K562 (cell line): Measurements from ENCODE around the gene DNAJC6. TPM values are rescaled to one million over a fixed set of nuclear protein-coding genes. Genes with fewer than 3 reads are reported as not detected.

Experiments
- ATAC-seq: fragments of 200-7000 bp; cut with Tn5 transposase; 3 replicates; pipeline ENCODE4 v1.9.1; 2020; ENCODE audit warnings: moderate library complexity
- BruUV-seq: library from RNA; stranded (reverse); fragments of 400-500 nt; replicated peaks from 2 replicates; lab custom pipeline; 2021; lab: Mats Ljungman, UMichigan
- CTCF ChIA-PET: fragments of 300-600 bp; formaldehyde crosslinking; extraction: SDS; loops from one replicate; lab custom pipeline; 2021; ENCODE audit warnings: low intra/inter-chr PET ratio; lab: Yijun Ruan, JAX
- POLR2A ChIA-PET: fragments of 300-600, 350-650 bp; sonication (Branson Sonifier 250); formaldehyde crosslinking; extraction: SDS; loops from one replicate; lab custom pipeline; 2021; ENCODE audit warnings: antibody characterized with exemption, inconsistent platforms; lab: Yijun Ruan, JAX
- DNase-seq, 4 experiments: peaks; one replicate each; pipeline versions ENCODE4 v3.0.0 to v3.0.0-alpha.2; 2011 to 2018; ENCODE audit warnings: low spot score in 3 of 4, mixed read lengths in 3 of 4; ENCODE audit errors: extremely low read depth in 1 of 4
- FAIRE-seq: peaks from 2 replicates; lab custom pipeline; 2011; peaks lifted over from hg19 to GRCh38; lab: Jason Lieb, UNC
- H2AFZ ChIP-seq: 2 replicates; pipeline ENCODE4 v1.6.0; 2011; ENCODE audit warnings: low read depth, low read length, control low read depth, inconsistent platforms
- H3K27ac ChIP-seq: fragments of 200-600 bp; 3 replicates; pipeline ENCODE4 v1.8.0; 2011; ENCODE audit warnings: low read depth, mild to moderate bottlenecking, control low read depth, inconsistent platforms, low read length, moderate library complexity, mixed read lengths; ENCODE audit errors: extremely low read depth
- H3K27me3 ChIP-seq, 2 experiments: fragments of 300-600 bp in 1 of 2; 2 replicates in 1 of 2; 3 replicates in 1 of 2; pipeline versions ENCODE4 v1.6.0 to v1.8.0; 2011; ENCODE audit warnings: inconsistent platforms in 2 of 2, low read length in 2 of 2, mild to moderate bottlenecking in 1 of 2, mixed read lengths in 1 of 2, moderate library complexity in 1 of 2; ENCODE audit not compliant: control insufficient read depth in 2 of 2, insufficient read depth in 2 of 2
- H3K36me3 ChIP-seq: fragments of 300-600 bp; 3 replicates; pipeline ENCODE4 v1.8.0; 2011; ENCODE audit warnings: mild to moderate bottlenecking, low read length, inconsistent platforms; ENCODE audit not compliant: control insufficient read depth, insufficient read depth
- H3K4me1 ChIP-seq, 2 experiments: fragments of 200-600 bp in 1 of 2; replicated peaks in 1 of 2; 2 replicates in 1 of 2; 3 replicates in 1 of 2; pipeline versions ENCODE4 v1.5.1 to v1.8.0; 2011; ENCODE audit warnings: inconsistent platforms in 2 of 2, low read length in 2 of 2, mild to moderate bottlenecking in 1 of 2, mixed read lengths in 1 of 2, moderate library complexity in 1 of 2; ENCODE audit not compliant: control insufficient read depth in 2 of 2, insufficient read depth in 2 of 2
- H3K4me2 ChIP-seq: 2 replicates; pipeline ENCODE4 v1.6.1; 2011; ENCODE audit warnings: low read length, control low read depth, inconsistent platforms, mixed read lengths; ENCODE audit not compliant: insufficient read depth
- H3K4me3 ChIP-seq: fragments of 200-600 bp; sonication (generic), shearing (Covaris generic); 2 replicates; pipeline ENCODE4 v1.5.1; 2016; ENCODE audit warnings: control low read depth, inconsistent platforms
- H3K79me2 ChIP-seq: fragments of 200-600 bp; 3 replicates; pipeline ENCODE4 v1.8.0; 2011; ENCODE audit warnings: low read length, inconsistent platforms; ENCODE audit not compliant: control insufficient read depth, insufficient read depth
- H3K9ac ChIP-seq, 2 experiments: 2 replicates each; pipeline versions ENCODE4 v1.6.0 to v1.6.1; 2011; ENCODE audit warnings: low read depth in 2 of 2, low read length in 2 of 2, control low read depth in 1 of 2, inconsistent platforms in 1 of 2, mild to moderate bottlenecking in 1 of 2, mixed read lengths in 1 of 2; ENCODE audit not compliant: insufficient read depth in 1 of 2
- H3K9me1 ChIP-seq: one replicate; pipeline ENCODE4 v1.6.0; 2011; ENCODE audit warnings: inconsistent platforms, mild to moderate bottlenecking, low read length, moderate library complexity; ENCODE audit not compliant: control insufficient read depth, insufficient read depth
- H3K9me3 ChIP-seq: replicated peaks from 2 replicates; pipeline ENCODE4 v1.5.1; 2011; ENCODE audit warnings: low read depth, low read length, inconsistent platforms; ENCODE audit not compliant: control insufficient read depth, insufficient read depth
- H4K20me1 ChIP-seq: replicated peaks from 2 replicates; pipeline ENCODE4 v1.6.1; 2011; ENCODE audit warnings: low read length, inconsistent platforms, mixed read lengths; ENCODE audit not compliant: control insufficient read depth, insufficient read depth
- ATF1 ChIP-seq, 2 experiments: fragments of 450-650 bp in 1 of 2; IDR thresholded peaks; 2 replicates each; pipeline ENCODE4 v1.6.1; 2016; ENCODE audit warnings: missing compliant biosample characterization in 1 of 2, missing genetic modification characterization in 1 of 2
- FOXJ2 ChIP-seq: fragments of 200-800 bp; sonication (Bioruptor generic); IDR thresholded peaks from 2 replicates; pipeline ENCODE4 v1.6.1; 2016; ENCODE audit warnings: missing genetic modification characterization, missing compliant biosample characterization
- FOXK2 ChIP-seq, 2 experiments: fragments of 450-650 bp; IDR thresholded peaks in 1 of 2; conservative IDR thresholded peaks in 1 of 2; 2 replicates each; pipeline ENCODE4 v1.6.1; 2016; ENCODE audit warnings: low read depth in 2 of 2, mild to moderate bottlenecking in 1 of 2
- HLTF ChIP-seq: fragments of 450-650 bp; IDR thresholded peaks from 2 replicates; pipeline ENCODE4 v1.6.1; 2016
- KDM1A ChIP-seq, 2 experiments: fragments of 450-650 bp; IDR thresholded peaks; 2 replicates each; pipeline ENCODE4 v1.6.1; 2016; ENCODE audit warnings: mild to moderate bottlenecking in 2 of 2
- MAZ ChIP-seq, 2 experiments: fragments of 450-650 bp in 1 of 2; sonication (generic) in 1 of 2; formaldehyde crosslinking; IDR thresholded peaks in 1 of 2; conservative IDR thresholded peaks in 1 of 2; 2 replicates each; pipeline versions ENCODE4 v1.4.0 to v1.5.0; 2020; ENCODE audit warnings: mild to moderate bottlenecking in 1 of 2, missing genetic modification reagents in 1 of 2
- NCOA2 ChIP-seq, 2 experiments: fragments of 450-650 bp; IDR thresholded peaks; 2 replicates each; pipeline ENCODE4 v1.6.1; 2018; ENCODE audit warnings: mild to moderate bottlenecking in 2 of 2, moderate library complexity in 1 of 2; ENCODE audit not compliant: partially characterized antibody in 2 of 2
- NR2C2 ChIP-seq, 2 experiments: fragments of 200-800 bp in 1 of 2; sonication (Bioruptor generic) in 1 of 2; sonication (generic) in 1 of 2; formaldehyde crosslinking in 1 of 2; IDR thresholded peaks; 2 replicates each; pipeline versions ENCODE4 v1.6.1 to v1.8.0; 2016 to 2022; ENCODE audit warnings: mild to moderate bottlenecking in 1 of 2, missing compliant biosample characterization in 1 of 2, missing genetic modification characterization in 1 of 2, missing genetic modification reagents in 1 of 2
- OTX1 ChIP-seq: fragments of 450-650 bp; formaldehyde crosslinking; IDR thresholded peaks from 2 replicates; pipeline ENCODE4 v1.4.0; 2022; ENCODE audit warnings: mild to moderate bottlenecking
- PHB2 ChIP-seq: fragments of 450-650 bp; IDR thresholded peaks from 2 replicates; pipeline ENCODE4 v1.6.1; 2017; ENCODE audit warnings: low read depth
- ZBED1 ChIP-seq: IDR thresholded peaks from 2 replicates; pipeline ENCODE4 v1.6.1; 2014
- ZNF324 ChIP-seq: fragments of 250-450 bp; sonication (Bioruptor Pico); IDR thresholded peaks from 2 replicates; pipeline ENCODE4 v1.4.0; 2020; ENCODE audit warnings: mild to moderate bottlenecking
- ZNF444 ChIP-seq: fragments of 250-450 bp; sonication (Bioruptor Pico); IDR thresholded peaks from 2 replicates; pipeline ENCODE4 v1.4.0; 2020; ENCODE audit warnings: mild to moderate bottlenecking, moderate library complexity
- WGBS: fragments of 100-300 bp; shearing (Covaris generic); methylation state at CpG from one replicate; pipeline ENCODE4 v1.1.6; 2016; ENCODE audit warnings: low coverage, mixed read lengths; ENCODE audit not compliant: insufficient coverage; ENCODE audit errors: missing lambda C conversion rate; 5-methylcytosine and 5-hydroxymethylcytosine counted together
- in situ Hi-C: fragments of 300-500 bp; cut with MboI; formaldehyde crosslinking; loops from 4 replicates; pipeline ENCODE4 v1.15.0; 2018; ENCODE audit warnings: inconsistent platforms, mixed read lengths
- intact Hi-C: fragments of 100-400 bp; cut with micrococcal nuclease; formaldehyde crosslinking; loops from 2 replicates; pipeline ENCODE4 v1.14.2; 2022
- polyA plus RNA-seq, 8 experiments: library from polyadenylated mRNA; depleted of rRNA in 4 of 8; stranded (reverse) in 5 of 8; unstranded in 3 of 8; fragments of >200 nt; fragmentation: Nextera tagmentation in 2 of 8; fragmentation: Illumina TruSeq in 1 of 8; extraction: Ambion mirVana in 2 of 8; extraction: Trizol in 1 of 8; gene quantifications; 2 replicates each; pipeline versions ENCODE4 v1.2.1 to v1.2.3, GENCODE V29; 2011 to 2014; ENCODE audit warnings: inconsistent platforms in 1 of 8, missing spikeins in 1 of 8
- total RNA-seq, 7 experiments: library from RNA; depleted of rRNA in 6 of 7; stranded (reverse); fragments of >200 nt in 6 of 7; fragmentation: Illumina TruSeq in 2 of 7; extraction: Trizol in 2 of 7; gene quantifications; 2 replicates each; pipeline versions ENCODE4 v1.2.1 to v1.2.3, GENCODE V29; 2011 to 2021; ENCODE audit warnings: low replicate concordance in 1 of 7
- TF ChIP-seq, protein P1 (sequence below): fragments of 450-650 bp; IDR thresholded peaks from 2 replicates; pipeline ENCODE4 v1.7.1; 2018; ENCODE audit warnings: mild to moderate bottlenecking, low read depth; ENCODE audit not compliant: partially characterized antibody
- TF ChIP-seq, protein P2 (sequence below): sonication (generic); formaldehyde crosslinking; IDR thresholded peaks from 2 replicates; pipeline ENCODE4 v1.8.1; 2023; ENCODE audit warnings: mild to moderate bottlenecking, missing genetic modification reagents, moderate library complexity
- TF ChIP-seq, protein P3 (sequence below): sonication (generic); formaldehyde crosslinking; IDR thresholded peaks from 2 replicates; pipeline ENCODE4 v1.8.0; 2022; ENCODE audit warnings: missing genetic modification reagents, mild to moderate bottlenecking, moderate library complexity, borderline replicate concordance

DNAJC6 gene
- total and polyA plus RNA-seq, 9 of the 15 experiments (the other 6 are each of a cell fraction or from before 2014, with no cell fraction given) = 6.7 to 78.7 (median 28.0) TPM

DNA sequence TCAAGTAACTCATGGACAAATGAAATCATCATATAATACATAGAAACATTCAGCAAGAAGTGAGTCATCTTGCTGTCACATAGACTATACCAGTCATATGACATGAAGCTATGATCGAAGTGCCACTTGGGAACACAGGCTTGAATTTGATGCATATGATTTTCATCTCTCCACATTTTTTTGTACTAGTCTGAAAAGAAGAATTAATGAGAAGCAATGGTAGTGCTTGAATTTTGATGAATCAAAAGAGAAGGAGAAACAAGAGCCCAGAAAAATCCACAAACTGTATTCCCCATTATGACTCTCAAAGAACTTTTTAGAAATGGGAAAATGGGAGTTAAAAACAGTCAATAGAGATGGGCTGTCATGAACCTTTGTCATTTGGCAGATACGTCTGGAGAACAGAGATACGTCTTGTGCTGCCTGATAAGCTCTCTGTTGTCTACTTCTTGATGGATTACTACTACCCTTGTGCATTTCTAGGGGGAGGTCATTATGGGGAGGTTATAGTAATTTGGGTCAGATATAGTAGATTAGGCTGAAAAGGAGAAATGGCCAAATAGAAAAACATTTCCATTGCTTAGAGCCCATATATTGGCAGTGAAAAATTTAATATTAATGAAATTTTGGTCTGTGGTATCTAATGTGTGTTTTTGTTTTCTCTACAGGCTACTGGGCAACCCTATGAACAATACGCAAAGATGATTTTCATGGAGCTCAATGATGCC lies 103.1 kb downstream of the DNAJC6 start:
- ChIA-PET POLR2A (interaction anchor here (0.6 to 1.9 kb wide), 16 partner anchors 8 to 532 kb away, joined by 3 to 10 read pairs (median 4); partner anchors contain the start of genes DNAJC6, LEPR and LEPROT), CTCF (no interaction called here)
- 7% methylated on average over 4 of the region's 4 CpGs for WGBS
- Histone ChIP-seq H2AFZ (no peak overlapping the region; the same call in 1 of the 2 replicates), H3K9ac (peak overlapping the region in 1 of 2 experiments; percentile 58; a peak in 2 of 4 replicates), H3K36me3 (peaks cover 70% of the 10 kb centered on the region), H4K20me1 (no peaks in the 10 kb centered on the region), H3K27ac (peak overlapping the region; percentile 85), H3K4me2 (peak overlapping the region; percentile 46; the same call in 1 of the 2 replicates), H3K79me2 (peaks cover 3% of the 10 kb centered on the region; the same call in 2 of the 3 replicates), H3K9me1 (no peaks in the 10 kb centered on the region), H3K27me3 (no peaks in the 10 kb centered on the region), H3K4me1 (peaks cover 9 to 50% of the 10 kb centered on the region in 2 experiments), H3K9me3 (no peaks in the 10 kb centered on the region), H3K4me3 (no peak overlapping the region; the same call in 1 of the 2 replicates)
- peak; percentile 57 to 91 (median 76) for DNase-seq
- peak; percentile 82 for ATAC-seq
- in situ Hi-C loops (no loop called here), intact Hi-C loops (no loop called here)
- peak; percentile 94 for FAIRE-seq
- BruUV-seq = no TSS peak
- TF ChIP-seq HLTF (peak; percentile 69; the same call in 1 of the 2 replicates), ATF1 (CRISPR knock-in tag; IDR thresholded peaks at IDR 0.05) (no peak), ATF1 (tag; IDR thresholded peaks at IDR 0.05) (peak; percentile 73; the same call in 1 of the 2 replicates), FOXJ2 (tag) (peak; percentile 72), PHB2 (peak; percentile 93), NCOA2 (IDR thresholded peaks at IDR 0.05; ENCODE audit: partially characterized antibody in 2 of 2) (peak in 1 of 2 experiments; percentile 86), ZNF444 (CRISPR knock-in tag) (peak; percentile 71; the same call in 1 of the 2 replicates), FOXK2 (conservative IDR thresholded peaks at IDR 0.05 in 1 of 2, IDR thresholded peaks at IDR 0.05 in 1 of 2; ENCODE audit: low read depth in 2 of 2) (peak; percentile 82 to 90), ZBED1 (peak; percentile 88; the same call in 1 of the 2 replicates), KDM1A (IDR thresholded peaks at IDR 0.05) (peak; percentile 91 to 93), OTX1 (CRISPR knock-in tag) (0 out of 2 replicates have a peak, but pooled peaks have one; percentile 62), ZNF324 (CRISPR knock-in tag) (no peak), NR2C2 (CRISPR knock-in tag; IDR thresholded peaks at IDR 0.05) (no peak), NR2C2 (tag; IDR thresholded peaks at IDR 0.05) (peak; percentile 85), MAZ (CRISPR knock-in tag; conservative IDR thresholded peaks at IDR 0.05 in 1 of 2, IDR thresholded peaks at IDR 0.05 in 1 of 2) (peak; percentile 69 to 84)
- TF ChIP-seq, protein P1, sequence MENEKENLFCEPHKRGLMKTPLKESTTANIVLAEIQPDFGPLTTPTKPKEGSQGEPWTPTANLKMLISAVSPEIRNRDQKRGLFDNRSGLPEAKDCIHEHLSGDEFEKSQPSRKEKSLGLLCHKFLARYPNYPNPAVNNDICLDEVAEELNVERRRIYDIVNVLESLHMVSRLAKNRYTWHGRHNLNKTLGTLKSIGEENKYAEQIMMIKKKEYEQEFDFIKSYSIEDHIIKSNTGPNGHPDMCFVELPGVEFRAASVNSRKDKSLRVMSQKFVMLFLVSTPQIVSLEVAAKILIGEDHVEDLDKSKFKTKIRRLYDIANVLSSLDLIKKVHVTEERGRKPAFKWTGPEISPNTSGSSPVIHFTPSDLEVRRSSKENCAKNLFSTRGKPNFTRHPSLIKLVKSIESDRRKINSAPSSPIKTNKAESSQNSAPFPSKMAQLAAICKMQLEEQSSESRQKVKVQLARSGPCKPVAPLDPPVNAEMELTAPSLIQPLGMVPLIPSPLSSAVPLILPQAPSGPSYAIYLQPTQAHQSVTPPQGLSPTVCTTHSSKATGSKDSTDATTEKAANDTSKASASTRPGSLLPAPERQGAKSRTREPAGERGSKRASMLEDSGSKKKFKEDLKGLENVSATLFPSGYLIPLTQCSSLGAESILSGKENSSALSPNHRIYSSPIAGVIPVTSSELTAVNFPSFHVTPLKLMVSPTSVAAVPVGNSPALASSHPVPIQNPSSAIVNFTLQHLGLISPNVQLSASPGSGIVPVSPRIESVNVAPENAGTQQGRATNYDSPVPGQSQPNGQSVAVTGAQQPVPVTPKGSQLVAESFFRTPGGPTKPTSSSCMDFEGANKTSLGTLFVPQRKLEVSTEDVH = peak; percentile 62
- TF ChIP-seq, protein P2, sequence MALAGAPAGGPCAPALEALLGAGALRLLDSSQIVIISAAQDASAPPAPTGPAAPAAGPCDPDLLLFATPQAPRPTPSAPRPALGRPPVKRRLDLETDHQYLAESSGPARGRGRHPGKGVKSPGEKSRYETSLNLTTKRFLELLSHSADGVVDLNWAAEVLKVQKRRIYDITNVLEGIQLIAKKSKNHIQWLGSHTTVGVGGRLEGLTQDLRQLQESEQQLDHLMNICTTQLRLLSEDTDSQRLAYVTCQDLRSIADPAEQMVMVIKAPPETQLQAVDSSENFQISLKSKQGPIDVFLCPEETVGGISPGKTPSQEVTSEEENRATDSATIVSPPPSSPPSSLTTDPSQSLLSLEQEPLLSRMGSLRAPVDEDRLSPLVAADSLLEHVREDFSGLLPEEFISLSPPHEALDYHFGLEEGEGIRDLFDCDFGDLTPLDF (CRISPR knock-in tag) = no peak
- TF ChIP-seq, protein P3, sequence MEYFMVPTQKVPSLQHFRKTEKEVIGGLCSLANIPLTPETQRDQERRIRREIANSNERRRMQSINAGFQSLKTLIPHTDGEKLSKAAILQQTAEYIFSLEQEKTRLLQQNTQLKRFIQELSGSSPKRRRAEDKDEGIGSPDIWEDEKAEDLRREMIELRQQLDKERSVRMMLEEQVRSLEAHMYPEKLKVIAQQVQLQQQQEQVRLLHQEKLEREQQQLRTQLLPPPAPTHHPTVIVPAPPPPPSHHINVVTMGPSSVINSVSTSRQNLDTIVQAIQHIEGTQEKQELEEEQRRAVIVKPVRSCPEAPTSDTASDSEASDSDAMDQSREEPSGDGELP (CRISPR knock-in tag) = no peak
